Measurements from ENCODE around the gene SYS1. TPM values are rescaled to one million over a fixed set of nuclear protein-coding genes. Genes with fewer than 3 reads are reported as not detected.

The SYS1 gene
- total and polyA plus RNA-seq, 3 experiments from 2014 or later, result 40.1 to 54.0 (median 48.3) TPM

DNA sequence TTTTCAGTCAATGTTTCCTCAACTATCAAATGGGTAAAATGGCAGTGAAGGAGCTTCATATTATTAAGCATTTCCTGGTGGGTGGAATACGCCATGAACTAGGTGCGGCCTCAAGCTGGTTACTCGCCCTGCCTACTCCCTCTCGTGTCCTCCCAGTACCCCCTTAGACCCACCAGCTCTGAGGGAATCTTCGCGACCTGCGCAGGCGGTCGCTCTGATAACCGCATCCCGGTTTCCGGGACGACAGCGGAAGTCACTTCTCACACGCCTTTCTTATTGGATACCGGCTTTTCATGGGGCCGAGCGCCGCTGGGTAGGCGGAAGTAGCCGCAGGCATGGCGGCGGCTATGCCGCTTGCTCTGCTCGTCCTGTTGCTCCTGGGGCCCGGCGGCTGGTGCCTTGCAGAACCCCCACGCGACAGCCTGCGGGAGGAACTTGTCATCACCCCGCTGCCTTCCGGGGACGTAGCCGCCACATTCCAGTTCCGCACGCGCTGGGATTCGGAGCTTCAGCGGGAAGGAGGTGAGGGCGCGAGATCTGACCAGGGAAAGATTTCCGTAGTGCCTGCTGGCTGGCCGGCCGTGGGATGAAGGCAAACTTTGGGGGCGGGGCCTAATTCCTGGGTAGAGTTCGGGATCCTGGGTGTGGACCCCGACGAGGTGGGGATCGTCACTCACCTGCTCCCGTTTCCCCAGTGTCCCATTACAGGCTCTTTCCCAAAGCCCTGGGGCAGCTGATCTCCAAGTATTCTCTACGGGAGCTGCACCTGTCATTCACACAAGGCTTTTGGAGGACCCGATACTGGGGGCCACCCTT is 53.1 kb downstream of the SYS1 start, which contains the start of gene PIGT:
PIGT (plus strand) TSS at position 320 of the 816 bp plus-strand sequence; CDS start at position 336, 16 bp downstream.
- H3K27ac ChIP-seq (ENCODE audit: low read depth, low read length), result peak within 1 kb of the TSS; percentile 64
- H3K4me1 ChIP-seq (ENCODE audit: insufficient read depth, low read length), result peaks cover 21% of the 10 kb centered on the region
- Mint-ChIP-seq H3K4me1 (peaks cover 36 to 54% (median 50%) of the 10 kb centered on the region in 3 donors), H3K36me3 (peaks cover 0 to 51% (median 16%) of the 10 kb centered on the region in 3 donors), H3K4me3 (peak within 1 kb of the TSS; percentile 94 to 99 (median 97)), H3K27ac (peak within 1 kb of the TSS; percentile 96 to 99 (median 98)), H3K9me3 (no peaks in the 10 kb centered on the region), H3K27me3 (no peaks in the 10 kb centered on the region)
- H3K4me3 ChIP-seq (ENCODE audit: low read length), result peak within 1 kb of the TSS; percentile 86
- ChIA-PET POLR2A (interaction anchor here (0.7 to 3.0 kb wide), 7 partner anchors 9 to 947 kb away, joined by 3 to 25 read pairs (median 5); partner anchors contain the start of genes DBNDD2 and SYS1), CTCF (interaction anchor here (0.8 to 2.2 kb wide), 7 partner anchors 9 to 55 kb away, joined by 3 to 19 read pairs (median 6); partner anchors contain the start of gene SYS1)
- no peaks in the 10 kb centered on the region for H3K9me3 ChIP-seq (ENCODE audit: low read length)
- peaks cover 18% of the 10 kb centered on the region for H3K36me3 ChIP-seq (ENCODE audit: insufficient read depth, low read length)
- no peaks in the 10 kb centered on the region for H3K27me3 ChIP-seq (ENCODE audit: insufficient read depth, low read length, poor library complexity, severe bottlenecking)
- peak; percentile 85 to 95 (median 94) for DNase-seq

DNA sequence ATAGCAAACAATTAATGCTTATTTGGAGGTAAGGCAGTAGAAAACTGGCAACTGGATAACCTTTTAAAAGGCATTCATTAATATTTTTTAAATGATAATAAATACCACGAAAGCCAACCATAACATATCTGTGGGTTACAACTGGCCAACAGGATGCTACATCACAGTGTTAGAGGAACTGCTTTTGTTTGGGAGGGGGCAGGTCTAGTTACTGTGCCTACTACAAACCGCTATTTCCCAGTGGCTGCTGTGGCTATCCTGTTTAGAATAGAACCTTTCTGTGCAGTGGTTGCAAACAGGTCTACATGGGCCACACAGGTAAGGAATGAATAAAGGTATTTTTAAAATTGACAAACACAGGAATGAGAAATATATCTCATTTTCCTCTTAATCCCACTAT is 54.0 kb downstream of the SYS1 start:
- Mint-ChIP-seq H3K9me3 (no peaks in the 10 kb centered on the region), H3K36me3 (peaks cover 0 to 57% (median 16%) of the 10 kb centered on the region in 3 donors), H3K27me3 (no peaks in the 10 kb centered on the region), H3K4me1 (peaks cover 36 to 54% (median 50%) of the 10 kb centered on the region in 3 donors), H3K4me3 (peak overlapping the region; percentile 94 to 99 (median 97)), H3K27ac (peak overlapping the region; percentile 96 to 99 (median 98))
- DNase-seq, result no peak
- Histone ChIP-seq H3K27ac (ENCODE audit: low read depth, low read length) (peak overlapping the region; percentile 64), H3K4me3 (ENCODE audit: low read length) (peak overlapping the region; percentile 86), H3K36me3 (ENCODE audit: insufficient read depth, low read length) (peaks cover 24% of the 10 kb centered on the region), H3K9me3 (ENCODE audit: low read length) (no peaks in the 10 kb centered on the region), H3K27me3 (ENCODE audit: insufficient read depth, low read length, poor library complexity, severe bottlenecking) (no peaks in the 10 kb centered on the region), H3K4me1 (ENCODE audit: insufficient read depth, low read length) (peaks cover 21% of the 10 kb centered on the region)
- ChIA-PET CTCF (interaction anchor here (1.7 to 5.1 kb wide), 4 partner anchors 12 to 54 kb away, joined by 4 to 23 read pairs (median 21); partner anchors contain the start of gene SYS1), POLR2A (interaction anchor here (1.9 to 3.0 kb wide), 3 partner anchors 10 to 53 kb away, joined by 22 to 25 read pairs (median 23); partner anchors contain the start of genes DBNDD2 and SYS1)

Other genes with a start within 250 kb of the SYS1 start
- gene WFDC5, start 248.0 kb upstream of the SYS1 start, total RNA-seq, result not detected
- gene WFDC5, start 248.0 kb upstream of the SYS1 start, polyA plus RNA-seq, result not detected
- gene WFDC12, start 238.7 kb upstream of the SYS1 start, total RNA-seq, result not detected
- not detected for gene WFDC12, start 238.7 kb upstream of the SYS1 start, polyA plus RNA-seq
- under 1 TPM in 1 of 2 experiments, not detected in 1; 0.42 TPM for gene PI3, start 188.3 kb upstream of the SYS1 start, total RNA-seq
- not detected for gene PI3, start 188.3 kb upstream of the SYS1 start, polyA plus RNA-seq
- not detected for gene SEMG1, start 156.1 kb upstream of the SYS1 start, total RNA-seq
- not detected for gene SEMG1, start 156.1 kb upstream of the SYS1 start, polyA plus RNA-seq
- gene SEMG2, start 141.8 kb upstream of the SYS1 start, total RNA-seq, result not detected
- not detected for gene SEMG2, start 141.8 kb upstream of the SYS1 start, polyA plus RNA-seq
- not detected for gene SLPI, start 108.6 kb upstream of the SYS1 start, total RNA-seq
- not detected for gene SLPI, start 108.6 kb upstream of the SYS1 start, polyA plus RNA-seq
- not detected for gene RBPJL, start 56.3 kb upstream of the SYS1 start, total RNA-seq
- not detected for gene RBPJL, start 56.3 kb upstream of the SYS1 start, polyA plus RNA-seq
- gene MATN4, start 54.9 kb upstream of the SYS1 start, total RNA-seq, result under 1 TPM in 1 of 2 experiments, not detected in 1; 0.22 TPM
- gene MATN4, start 54.9 kb upstream of the SYS1 start, polyA plus RNA-seq, result not detected
- 10 to 100 TPM; 91.3 to 98.1 TPM for gene SDC4, start 14.7 kb upstream of the SYS1 start, total RNA-seq
- gene SDC4, start 14.7 kb upstream of the SYS1 start, polyA plus RNA-seq, result 1.5 TPM
- gene TP53TG5, start 15.2 kb downstream of the SYS1 start, total RNA-seq, result not detected
- gene TP53TG5, start 15.2 kb downstream of the SYS1 start, polyA plus RNA-seq, result not detected
- gene DBNDD2, start 45.1 kb downstream of the SYS1 start, total RNA-seq, result 10 to 100 TPM; 11.3 to 12.6 TPM
- 15.2 TPM for gene DBNDD2, start 45.1 kb downstream of the SYS1 start, polyA plus RNA-seq
- 10 to 100 TPM; 76.3 to 76.4 TPM for gene PIGT, start 53.0 kb downstream of the SYS1 start, total RNA-seq
- 96.4 TPM for gene PIGT, start 53.0 kb downstream of the SYS1 start, polyA plus RNA-seq
- under 1 TPM in 1 of 2 experiments, not detected in 1; 0.55 TPM for gene WFDC2, start 106.6 kb downstream of the SYS1 start, total RNA-seq
- gene WFDC2, start 106.6 kb downstream of the SYS1 start, polyA plus RNA-seq, result not detected
- not detected for gene SPINT3, start 152.5 kb downstream of the SYS1 start, total RNA-seq
- gene SPINT3, start 152.5 kb downstream of the SYS1 start, polyA plus RNA-seq, result not detected
- not detected for gene WFDC6, start 176.3 kb downstream of the SYS1 start, total RNA-seq
- not detected for gene WFDC6, start 176.3 kb downstream of the SYS1 start, polyA plus RNA-seq
- not detected for gene EPPIN, start 184.2 kb downstream of the SYS1 start, total RNA-seq
- gene EPPIN, start 184.2 kb downstream of the SYS1 start, polyA plus RNA-seq, result not detected
- not detected for gene WFDC8, start 216.1 kb downstream of the SYS1 start, total RNA-seq
- not detected for gene WFDC8, start 216.1 kb downstream of the SYS1 start, polyA plus RNA-seq